H1 (cell line): ENCODE results near the gene GPX8. TPM values are rescaled to one million over a fixed set of nuclear protein-coding genes. Genes with fewer than 3 reads are reported as not detected.

Experiments
- CTCF ChIA-PET: fragments of 300-600 bp; sonication (Branson Sonifier 250); formaldehyde crosslinking; loops from one replicate; lab custom pipeline; 2021; ENCODE audit not compliant: partially characterized antibody; lab: Charles Lee
- POLR2A ChIA-PET: fragments of 300-600 bp; sonication (Branson Sonifier 250); formaldehyde crosslinking; loops from one replicate; lab custom pipeline; 2021; ENCODE audit warnings: inconsistent platforms; ENCODE audit not compliant: partially characterized antibody; lab: Charles Lee
- DNase-seq, 2 experiments: peaks; one replicate each; pipeline versions ENCODE4 v3.0.0 to v3.0.0-alpha.2; 2010 to 2022; ENCODE audit warnings: low spot score in 2 of 2, low read depth in 1 of 2, mixed read lengths in 1 of 2
- FAIRE-seq: peaks from 2 replicates; lab custom pipeline; 2011; peaks lifted over from hg19 to GRCh38; lab: Jason Lieb, UNC
- H2AFZ ChIP-seq: 2 replicates; pipeline ENCODE4 v1.8.1; 2012; ENCODE audit warnings: low read length, inconsistent platforms
- H2AK5ac ChIP-seq: 2 replicates; pipeline ENCODE4 v1.6.1; 2013; ENCODE audit warnings: low read depth, low read length
- H2BK120ac ChIP-seq: replicated peaks from 2 replicates; pipeline ENCODE3; 2013; ENCODE audit warnings: low read depth, low read length, inconsistent platforms
- H2BK12ac ChIP-seq: 2 replicates; pipeline ENCODE4 v1.6.1; 2013; ENCODE audit warnings: low read depth, low read length
- H2BK15ac ChIP-seq: 2 replicates; pipeline ENCODE4 v1.6.1; 2013; ENCODE audit warnings: low read length
- H2BK20ac ChIP-seq: 2 replicates; pipeline ENCODE4 v1.6.1; 2013; ENCODE audit warnings: low read length
- H2BK5ac ChIP-seq: 2 replicates; pipeline ENCODE4 v1.6.1; 2013; ENCODE audit warnings: low read depth, low read length
- H3K14ac ChIP-seq: 2 replicates; pipeline ENCODE4 v1.6.1; 2013; ENCODE audit warnings: inconsistent platforms; ENCODE audit not compliant: insufficient read length
- H3K18ac ChIP-seq: 2 replicates; pipeline ENCODE4 v1.6.1; 2013; ENCODE audit warnings: low read length; ENCODE audit errors: extremely low read depth
- H3K23ac ChIP-seq: 2 replicates; pipeline ENCODE4 v1.6.1; 2013; ENCODE audit warnings: inconsistent platforms; ENCODE audit not compliant: insufficient read length
- H3K23me2 ChIP-seq: 2 replicates; pipeline ENCODE4 v1.6.1; 2013; ENCODE audit warnings: low read depth, low read length
- H3K27ac ChIP-seq: 2 replicates; pipeline ENCODE4 v1.6.1; 2011; ENCODE audit warnings: low read depth, low read length, inconsistent platforms
- H3K27me3 ChIP-seq, 4 experiments: replicated peaks in 1 of 4; 1 replicate in 1 of 4; 2 replicates in 3 of 4; pipeline versions ENCODE4 v1.6.1 to v1.8.1; 2011 to 2013; ENCODE audit warnings: low read length in 3 of 4, mild to moderate bottlenecking in 3 of 4, inconsistent platforms in 2 of 4, mixed read lengths in 2 of 4, moderate library complexity in 1 of 4; ENCODE audit not compliant: control insufficient read depth in 3 of 4, insufficient read depth in 3 of 4; ENCODE audit errors: extremely low read depth in 1 of 4
- H3K36me3 ChIP-seq, 4 experiments: 2 replicates each; pipeline versions ENCODE4 v1.6.1 to v1.8.1; 2011 to 2013; ENCODE audit warnings: mild to moderate bottlenecking in 4 of 4, low read length in 3 of 4, moderate library complexity in 2 of 4, control low read depth in 1 of 4, inconsistent platforms in 1 of 4; ENCODE audit not compliant: insufficient read depth in 4 of 4, control insufficient read depth in 2 of 4
- H3K4ac ChIP-seq: replicated peaks from 2 replicates; pipeline ENCODE3; 2013; ENCODE audit warnings: low read length, low read depth, mixed read lengths, inconsistent platforms; ENCODE audit not compliant: insufficient read length
- H3K4me1 ChIP-seq, 4 experiments: replicated peaks in 1 of 4; 1 replicate in 1 of 4; 2 replicates in 3 of 4; pipeline versions ENCODE4 v1.6.1 to v1.8.1; 2011 to 2013; ENCODE audit warnings: low read length in 3 of 4, inconsistent platforms in 2 of 4, mixed read lengths in 1 of 4; ENCODE audit not compliant: insufficient read depth in 4 of 4, control insufficient read depth in 3 of 4
- H3K4me2 ChIP-seq, 2 experiments: 2 replicates each; pipeline versions ENCODE4 v1.6.1 to v1.8.1; 2011 to 2013; ENCODE audit warnings: low read depth in 2 of 2, low read length in 2 of 2, control low read depth in 1 of 2, inconsistent platforms in 1 of 2, mild to moderate bottlenecking in 1 of 2; ENCODE audit not compliant: insufficient read depth in 1 of 2
- H3K4me3 ChIP-seq, 4 experiments: fragments of 200-600, 300-600 bp in 1 of 4; sonication (generic), shearing (Covaris generic), sonication (Bioruptor Twin) in 1 of 4; 2 replicates each; pipeline versions ENCODE4 v1.5.1 to v1.8.1; 2011 to 2016; ENCODE audit warnings: low read length in 4 of 4, low read depth in 3 of 4, control low read depth in 2 of 4, inconsistent platforms in 2 of 4, mild to moderate bottlenecking in 2 of 4, mixed read lengths in 1 of 4, moderate library complexity in 1 of 4; ENCODE audit not compliant: insufficient read depth in 2 of 4; ENCODE audit errors: extremely low read depth in 1 of 4
- H3K56ac ChIP-seq: replicated peaks from 2 replicates; pipeline ENCODE3; 2013; ENCODE audit warnings: low read depth, mild to moderate bottlenecking, mixed read lengths, low read length, inconsistent platforms; ENCODE audit not compliant: insufficient read length
- H3K79me1 ChIP-seq: 2 replicates; pipeline ENCODE4 v1.6.1; 2013; ENCODE audit warnings: low read depth, low read length, control low read depth
- H3K79me2 ChIP-seq, 2 experiments: 2 replicates each; pipeline versions ENCODE4 v1.6.1 to v1.8.1; 2012 to 2013; ENCODE audit warnings: low read length in 2 of 2, mild to moderate bottlenecking in 2 of 2, inconsistent platforms in 1 of 2; ENCODE audit not compliant: insufficient read depth in 2 of 2, control insufficient read depth in 1 of 2
- H3K9ac ChIP-seq, 4 experiments: replicated peaks in 1 of 4; 1 replicate in 1 of 4; 2 replicates in 3 of 4; pipeline versions ENCODE4 v1.6.1 to v1.8.1; 2011 to 2013; ENCODE audit warnings: low read depth in 3 of 4, low read length in 3 of 4, control low read depth in 2 of 4, mild to moderate bottlenecking in 2 of 4, moderate library complexity in 2 of 4, inconsistent platforms in 1 of 4; ENCODE audit errors: extremely low read depth in 1 of 4
- H3K9me3 ChIP-seq, 2 experiments: 2 replicates each; pipeline versions ENCODE4 v1.6.1 to v1.8.1; 2012 to 2013; ENCODE audit warnings: mild to moderate bottlenecking in 2 of 2, moderate library complexity in 2 of 2, control low read depth in 1 of 2, inconsistent platforms in 1 of 2, low read depth in 1 of 2, low read length in 1 of 2, mixed read lengths in 1 of 2; ENCODE audit not compliant: insufficient read depth in 2 of 2
- H4K20me1 ChIP-seq, 2 experiments: replicated peaks in 1 of 2; 2 replicates each; pipeline versions ENCODE3 to v1.8.1; 2011 to 2013; ENCODE audit warnings: inconsistent platforms in 2 of 2, low read length in 2 of 2, mild to moderate bottlenecking in 1 of 2; ENCODE audit not compliant: insufficient read depth in 2 of 2, control insufficient read depth in 1 of 2
- H4K5ac ChIP-seq: 2 replicates; pipeline ENCODE4 v1.6.1; 2013; ENCODE audit warnings: low read length, low read depth, mixed read lengths, inconsistent platforms; ENCODE audit not compliant: insufficient read length
- H4K8ac ChIP-seq: 2 replicates; pipeline ENCODE4 v1.8.0; 2013; ENCODE audit warnings: mild to moderate bottlenecking, moderate library complexity, low read length, inconsistent platforms; ENCODE audit not compliant: insufficient read depth; ENCODE audit errors: extremely low read depth
- H4K91ac ChIP-seq: replicated peaks from 2 replicates; pipeline ENCODE3; 2013; ENCODE audit warnings: low read length, mixed read lengths, inconsistent platforms; ENCODE audit not compliant: insufficient read length
- NRF1 ChIP-seq: IDR thresholded peaks from 2 replicates; pipeline ENCODE4 v1.6.1; 2011; ENCODE audit warnings: mild to moderate bottlenecking, low read depth, low read length, improper control_type of control experiment
- whole genome bisulfite sequencing, 2 experiments: shearing (Covaris generic) in 1 of 2; methylation state at CpG; one replicate each; pipeline versions ENCODE4 v1.1.6 to v1.1.7; 2013 to 2015; ENCODE audit warnings: low lambda C conversion rate in 2 of 2, mixed read lengths in 2 of 2, inconsistent platforms in 1 of 2, low coverage in 1 of 2, missing lambda C conversion rate in 1 of 2; ENCODE audit not compliant: insufficient replicate concordance in 2 of 2, insufficient coverage in 1 of 2, insufficient read length in 1 of 2; ENCODE audit errors: extremely low coverage in 1 of 2, missing lambda C conversion rate in 1 of 2; 5-methylcytosine and 5-hydroxymethylcytosine counted together
- polyA plus RNA-seq, 7 experiments: library from polyadenylated mRNA; depleted of rRNA in 3 of 7; stranded (reverse) in 5 of 7; unstranded in 2 of 7; fragments of >200 nt in 5 of 7; fragments of 200-250 nt in 2 of 7; gene quantifications; 1 replicate in 5 of 7; 2 replicates in 1 of 7; 4 replicates in 1 of 7; pipeline versions ENCODE4 v1.2.1 to v1.2.3, GENCODE V29; 2011 to 2013; ENCODE audit warnings: missing spikeins in 2 of 7, mixed read lengths in 2 of 7
- total RNA-seq: library from RNA; stranded (reverse); fragmentation: NEBNext Ultra II Directional; extraction: Animal tissue kit (Norgen Biotek cat#: 25700); gene quantifications from 2 replicates; pipeline ENCODE4 v1.2.1, GENCODE V29; 2021

Gene GPX8
- total and polyA plus RNA-seq, 2 of the 8 experiments (the other 6 are each of a cell fraction or from before 2014, with no cell fraction given) = 19.5 to 60.4 TPM

DNA sequence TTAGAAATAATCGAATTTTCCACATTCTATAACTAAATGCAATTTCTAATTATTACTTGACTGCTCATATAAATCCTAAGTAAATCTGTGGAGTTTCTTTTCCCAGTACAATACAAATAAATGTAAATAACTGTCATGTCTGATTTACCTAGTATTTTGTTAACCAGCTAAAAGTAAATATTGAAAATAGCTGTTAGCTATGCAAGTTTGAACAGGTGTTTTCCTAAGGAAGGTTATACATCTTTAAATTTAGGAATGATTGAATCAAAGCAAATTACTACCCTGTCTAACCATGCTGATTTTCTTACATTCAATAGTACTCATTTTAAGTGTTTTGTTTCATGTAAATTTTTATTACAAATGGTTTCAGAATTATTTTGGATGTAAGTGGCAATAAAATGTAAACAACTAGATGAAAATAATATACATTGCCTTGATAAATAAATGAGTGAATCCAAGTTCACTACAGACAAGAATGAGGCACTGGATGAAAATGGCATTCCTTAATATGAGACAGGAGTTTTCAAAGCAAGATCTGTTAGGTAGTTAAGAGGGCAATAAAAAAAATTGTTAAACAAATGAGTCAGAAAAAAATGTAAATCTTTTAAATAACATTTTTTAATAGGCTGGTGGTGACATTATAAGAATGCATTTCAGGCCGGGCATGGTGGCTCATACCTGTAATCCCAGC, 51.4 kb downstream of the GPX8 start:
- no peaks in the 10 kb centered on the region for H3K4me1 ChIP-seq
- no peak overlapping the region for H2BK15ac ChIP-seq
- no peak overlapping the region for H2AFZ ChIP-seq
- H4K5ac ChIP-seq = no peak overlapping the region
- H3K9me3 ChIP-seq = no peaks in the 10 kb centered on the region
- H3K9ac ChIP-seq = no peak overlapping the region
- no peak overlapping the region for H2BK120ac ChIP-seq
- no peak overlapping the region for H3K27ac ChIP-seq
- no peaks in the 10 kb centered on the region for H3K36me3 ChIP-seq
- H3K14ac ChIP-seq = no peak overlapping the region
- no peak overlapping the region for H4K91ac ChIP-seq
- H3K4me3 ChIP-seq = no peak overlapping the region
- H3K18ac ChIP-seq = no peak overlapping the region
- H2AK5ac ChIP-seq = no peak overlapping the region
- H3K27me3 ChIP-seq = no peaks in the 10 kb centered on the region
- POLR2A ChIA-PET = no interaction called here
- H3K79me1 ChIP-seq = no peaks in the 10 kb centered on the region
- no peaks in the 10 kb centered on the region for H4K20me1 ChIP-seq
- H3K4ac ChIP-seq = no peak overlapping the region
- no peak overlapping the region for H2BK5ac ChIP-seq
- no peak overlapping the region for H3K4me2 ChIP-seq
- H3K79me2 ChIP-seq = no peaks in the 10 kb centered on the region
- DNase-seq (no peak), FAIRE-seq (no peak)
- no peak overlapping the region for H2BK12ac ChIP-seq
- no peak overlapping the region for H2BK20ac ChIP-seq
- no peak overlapping the region for H3K56ac ChIP-seq
- CTCF ChIA-PET = interaction anchor here (0.9 to 1.6 kb wide), 3 partner anchors 10 to 248 kb away, joined by 3 to 12 read pairs (median 4); no protein-coding TSS in a partner anchor
- WGBS, 2 experiments = 80% methylated on average over 2 of the region's 2 CpGs; no CpG with 5 or more reads in 1 of the 2 experiments
- H3K23me2 ChIP-seq = no peaks in the 10 kb centered on the region
- H4K8ac ChIP-seq = no peak overlapping the region
- H3K23ac ChIP-seq = no peak overlapping the region
- no peak for TF ChIP-seq NRF1
